Testis (tissue), 3 donors: Measurements from ENCODE around the gene TNFRSF6B. TPM values are rescaled to one million over a fixed set of nuclear protein-coding genes. Genes with fewer than 3 reads are reported as not detected.
"Not testable (repeated sequence)": the region's sequence is repeated elsewhere in the genome, so short reads cannot be mapped to it uniquely, and the experiment has no call there.

ENCODE experiments used
- DNase-seq: peaks from one replicate; pipeline ENCODE4 v3.0.0-alpha.2; 2019
- H3K27ac ChIP-seq, 2 donors: fragments of 200-600 bp; sonication (generic); one replicate each; pipeline ENCODE4 v1.5.1; 2019
- H3K27me3 ChIP-seq: fragments of 200-600 bp; sonication (generic); one replicate; pipeline ENCODE4 v1.5.1; 2019
- H3K36me3 ChIP-seq: fragments of 200-600 bp; sonication (generic); one replicate; pipeline ENCODE4 v1.5.1; 2017; ENCODE audit warnings: low read depth; ENCODE audit errors: missing control alignments
- H3K4me1 ChIP-seq: fragments of 200-600 bp; sonication (generic); one replicate; pipeline ENCODE4 v1.5.1; 2019
- H3K4me3 ChIP-seq, 2 donors: fragments of 200-600 bp; sonication (generic); one replicate each; pipeline ENCODE4 v1.5.1; 2017 to 2019
- H3K9me3 ChIP-seq: fragments of 200-600 bp; sonication (generic); one replicate; pipeline ENCODE4 v1.5.1; 2017
- CTCF ChIP-seq, 3 experiments: fragments of 450-650 bp in 2 of 3; fragments of 200-600 bp in 1 of 3; sonication (generic) in 1 of 3; IDR thresholded peaks; one replicate each; pipeline ENCODE4 v1.5.1; 2016 to 2019; ENCODE audit warnings: antibody characterized with exemption in 3 of 3, mild to moderate bottlenecking in 2 of 3, moderate library complexity in 1 of 3
- POLR2A ChIP-seq: fragments of 450-650 bp; IDR thresholded peaks from one replicate; pipeline ENCODE4 v1.6.1; 2017; ENCODE audit warnings: antibody characterized with exemption, mild to moderate bottlenecking, moderate library complexity
- WGBS, 2 donors: methylation state at CpG; one replicate each; pipeline ENCODE4 v1.1.5; 2018; 5-methylcytosine and 5-hydroxymethylcytosine counted together
- intact Hi-C: fragments of 100-400 bp; cut with DNase I; formaldehyde crosslinking; loops from one replicate; pipeline ENCODE4 v1.15.1; 2023; ENCODE audit warnings: low total_unique reads
- polyA plus RNA-seq: library from polyadenylated mRNA; stranded (reverse); fragments of 350-450 nt; fragmentation: Illumina TruSeq; extraction: RNeasy Lipid Tissue Mini Kit (QIAGEN cat#74804); gene quantifications from one replicate; pipeline ENCODE4 v1.2.3, GENCODE V29; 2014; ENCODE audit warnings: low read depth, low replicate concordance; ENCODE audit not compliant: insufficient read depth
- total RNA-seq, 2 donors: library from RNA; depleted of rRNA; stranded (reverse); fragments of >200 nt; gene quantifications; one replicate each; pipeline ENCODE4 v1.2.3, GENCODE V29; 2016

Gene TNFRSF6B
- total and polyA plus RNA-seq, 3 donors from 2014 or later: 3.0 to 30.5 (median 26.2) TPM

GRCh38 chr20:63659370-63659769 lies 37.1 kb upstream of the TNFRSF6B start:
- 28 to 46% methylated on average over 13 of the region's 13 CpGs for WGBS, 2 donors
- DNase-seq: no peak

GRCh38 chr20:63660174-63660573 lies 36.3 kb upstream of the TNFRSF6B start:
- H3K27ac ChIP-seq, intact Hi-C loops, H3K9me3 ChIP-seq, H3K4me3 ChIP-seq, H3K27me3 ChIP-seq, DNase-seq, H3K36me3 ChIP-seq: not testable (repeated sequence)
- 90 to 92% methylated on average over 10 of the region's 10 CpGs for WGBS, 2 donors
- peaks cover 16% of the 10 kb centered on the region for H3K4me1 ChIP-seq

More at GRCh38 chr20:63659370-63659769, 37.1 kb upstream of the TNFRSF6B start:
- TF ChIP-seq POLR2A (no peak), CTCF (IDR thresholded peaks at IDR 0.05) (no peak)
- no peaks in the 10 kb centered on the region for H3K36me3 ChIP-seq
- H3K27ac ChIP-seq: peak overlapping the region in 1 of 2 donors; percentile 82
- no peaks in the 10 kb centered on the region for H3K27me3 ChIP-seq
- no peaks in the 10 kb centered on the region for H3K9me3 ChIP-seq
- H3K4me1 ChIP-seq: peaks cover 16% of the 10 kb centered on the region
- intact Hi-C loops: no loop called here
- H3K4me3 ChIP-seq: no peak overlapping the region

GRCh38 chr20:63660622-63661021 lies 35.8 kb upstream of the TNFRSF6B start:
- intact Hi-C loops: no loop called here
- no peaks in the 10 kb centered on the region for H3K27me3 ChIP-seq
- peaks cover 16% of the 10 kb centered on the region for H3K4me1 ChIP-seq
- WGBS, 2 donors: 87 to 95% methylated on average over 8 of the region's 8 CpGs
- no peaks in the 10 kb centered on the region for H3K9me3 ChIP-seq
- H3K36me3 ChIP-seq: no peaks in the 10 kb centered on the region
- DNase-seq: no peak
- no peak for TF ChIP-seq CTCF (IDR thresholded peaks at IDR 0.05)
- TF ChIP-seq POLR2A: no peak
- no peak overlapping the region for H3K27ac ChIP-seq
- H3K4me3 ChIP-seq: no peak overlapping the region

GRCh38 chr20:63661108-63661507 lies 35.3 kb upstream of the TNFRSF6B start:
- Histone ChIP-seq H3K27ac (no peak overlapping the region), H3K9me3 (no peaks in the 10 kb centered on the region), H3K27me3 (no peaks in the 10 kb centered on the region), H3K36me3 (no peaks in the 10 kb centered on the region), H3K4me3 (no peak overlapping the region), H3K4me1 (peaks cover 16% of the 10 kb centered on the region)
- no peak for DNase-seq
- TF ChIP-seq CTCF (IDR thresholded peaks at IDR 0.05): no peak
- no peak for TF ChIP-seq POLR2A
- intact Hi-C loops: no loop called here
- 97 to 98% methylated on average over 21 to 22 of the region's 22 CpGs for WGBS, 2 donors

GRCh38 chr20:63661959-63662812 lies 34.3 kb upstream of the TNFRSF6B start:
- H3K9me3 ChIP-seq: no peaks in the 10 kb centered on the region
- TF ChIP-seq POLR2A: no peak
- TF ChIP-seq CTCF (IDR thresholded peaks at IDR 0.05): no peak
- DNase-seq: no peak
- no peaks in the 10 kb centered on the region for H3K27me3 ChIP-seq
- no peaks in the 10 kb centered on the region for H3K36me3 ChIP-seq
- 92 to 95% methylated on average over 20 to 30 of the region's 33 CpGs for WGBS, 2 donors
- H3K27ac ChIP-seq: no peak overlapping the region
- H3K4me3 ChIP-seq: no peak overlapping the region
- intact Hi-C loops: no loop called here
- H3K4me1 ChIP-seq: peaks cover 13% of the 10 kb centered on the region
